ENCODE data around the gene ATP7B. TPM values are rescaled to one million over a fixed set of nuclear protein-coding genes. Genes with fewer than 3 reads are reported as not detected.

Gene ATP7B
- total RNA-seq, 1 donor from 2014 or later, result 59.4 TPM

DNA sequence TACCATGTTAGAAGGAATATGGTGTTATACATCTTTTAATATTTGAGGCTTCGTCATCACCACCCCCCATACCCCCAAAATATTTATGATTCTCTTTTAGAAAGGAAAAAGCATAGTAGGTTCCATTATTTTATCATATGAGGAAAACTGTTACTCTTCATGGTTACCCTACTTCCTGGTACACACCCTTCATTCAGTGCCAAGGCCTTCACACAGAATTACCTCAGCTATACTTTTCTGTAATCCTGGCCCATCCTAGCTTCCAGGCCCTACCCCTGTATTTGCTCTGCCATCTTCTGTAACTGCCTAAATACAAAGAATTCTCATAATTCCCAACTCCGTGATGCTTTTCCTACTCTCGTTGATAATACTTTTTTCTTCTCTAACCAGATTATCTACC lies 8.9 kb upstream of the ATP7B start:
- H3K9me3 Mint-ChIP-seq (ENCODE audit: low read depth), result peaks cover 4% of the 10 kb centered on the region
- no peaks in the 10 kb centered on the region for H3K27me3 Mint-ChIP-seq
- no peak for DNase-seq (ENCODE audit: low spot score, unreplicated experiment)
- no peak overlapping the region for H3K27ac Mint-ChIP-seq
- no peak overlapping the region for H3K4me3 Mint-ChIP-seq (ENCODE audit: low read depth)
- peaks cover 36% of the 10 kb centered on the region for H3K36me3 Mint-ChIP-seq (ENCODE audit: insufficient read depth)
- TF ChIP-seq, protein P1, sequence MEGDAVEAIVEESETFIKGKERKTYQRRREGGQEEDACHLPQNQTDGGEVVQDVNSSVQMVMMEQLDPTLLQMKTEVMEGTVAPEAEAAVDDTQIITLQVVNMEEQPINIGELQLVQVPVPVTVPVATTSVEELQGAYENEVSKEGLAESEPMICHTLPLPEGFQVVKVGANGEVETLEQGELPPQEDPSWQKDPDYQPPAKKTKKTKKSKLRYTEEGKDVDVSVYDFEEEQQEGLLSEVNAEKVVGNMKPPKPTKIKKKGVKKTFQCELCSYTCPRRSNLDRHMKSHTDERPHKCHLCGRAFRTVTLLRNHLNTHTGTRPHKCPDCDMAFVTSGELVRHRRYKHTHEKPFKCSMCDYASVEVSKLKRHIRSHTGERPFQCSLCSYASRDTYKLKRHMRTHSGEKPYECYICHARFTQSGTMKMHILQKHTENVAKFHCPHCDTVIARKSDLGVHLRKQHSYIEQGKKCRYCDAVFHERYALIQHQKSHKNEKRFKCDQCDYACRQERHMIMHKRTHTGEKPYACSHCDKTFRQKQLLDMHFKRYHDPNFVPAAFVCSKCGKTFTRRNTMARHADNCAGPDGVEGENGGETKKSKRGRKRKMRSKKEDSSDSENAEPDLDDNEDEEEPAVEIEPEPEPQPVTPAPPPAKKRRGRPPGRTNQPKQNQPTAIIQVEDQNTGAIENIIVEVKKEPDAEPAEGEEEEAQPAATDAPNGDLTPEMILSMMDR (IDR thresholded peaks at IDR 0.05; ENCODE audit: unreplicated experiment), result no peak
- H3K4me1 Mint-ChIP-seq (ENCODE audit: low read depth), result peaks cover 3% of the 10 kb centered on the region

GRCh38 chr13:52016296-52016695 lies 5.0 kb upstream of the ATP7B start:
- Mint-ChIP-seq H3K27me3 (no peaks in the 10 kb centered on the region), H3K9me3 (ENCODE audit: low read depth) (peaks cover 4% of the 10 kb centered on the region), H3K36me3 (ENCODE audit: insufficient read depth) (peaks cover 25% of the 10 kb centered on the region), H3K4me1 (ENCODE audit: low read depth) (peaks cover 4% of the 10 kb centered on the region), H3K27ac (no peak overlapping the region), H3K4me3 (ENCODE audit: low read depth) (no peak overlapping the region)
- no peak for DNase-seq (ENCODE audit: low spot score, unreplicated experiment)
- TF ChIP-seq, protein P1 (IDR thresholded peaks at IDR 0.05; ENCODE audit: unreplicated experiment), result no peak

- Mint-ChIP-seq H3K4me1 (ENCODE audit: low read depth) (peaks cover 30% of the 10 kb centered on the region), H3K27ac (peak overlapping the region; percentile 99), H3K27me3 (no peaks in the 10 kb centered on the region), H3K9me3 (ENCODE audit: low read depth) (peaks cover 4% of the 10 kb centered on the region), H3K4me3 (ENCODE audit: low read depth) (peak overlapping the region; percentile 100), H3K36me3 (ENCODE audit: insufficient read depth) (peaks cover 12% of the 10 kb centered on the region)
- DNase-seq (ENCODE audit: low spot score, unreplicated experiment), result no peak
- TF ChIP-seq, protein P1 (IDR thresholded peaks at IDR 0.05; ENCODE audit: unreplicated experiment), result no peak
These were observed 1.2 kb upstream of the ATP7B start for GRCh38 chr13:52012512-52012836.

- DNase-seq (ENCODE audit: low spot score, unreplicated experiment), result peak; percentile 100
- Mint-ChIP-seq H3K9me3 (ENCODE audit: low read depth) (peaks cover 4% of the 10 kb centered on the region), H3K4me1 (ENCODE audit: low read depth) (peaks cover 36% of the 10 kb centered on the region), H3K36me3 (ENCODE audit: insufficient read depth) (peaks cover 12% of the 10 kb centered on the region), H3K27ac (peak within 1 kb of the TSS; percentile 99), H3K4me3 (ENCODE audit: low read depth) (peak within 1 kb of the TSS; percentile 100), H3K27me3 (no peaks in the 10 kb centered on the region)
- TF ChIP-seq, protein P1 (IDR thresholded peaks at IDR 0.05; ENCODE audit: unreplicated experiment), result no peak
These were observed 622 bp upstream of the ATP7B start, which contains the start of gene ALG11 for GRCh38 chr13:52011632-52012511. Gene ALG11 (plus strand): TSS chr13:52012398. CDS start chr13:52012419, 21 bp downstream.

GRCh38 chr13:52009946-52010345 lies 1.3 kb downstream of the ATP7B start:
- H3K4me3 Mint-ChIP-seq (ENCODE audit: low read depth), result peak overlapping the region; percentile 100
- peak overlapping the region; percentile 26 for H3K27ac Mint-ChIP-seq

More at GRCh38 chr13:52009946-52010345, 1.3 kb downstream of the ATP7B start:
- H3K27me3 Mint-ChIP-seq, result no peaks in the 10 kb centered on the region
- H3K9me3 Mint-ChIP-seq (ENCODE audit: low read depth), result no peaks in the 10 kb centered on the region
- H3K4me1 Mint-ChIP-seq (ENCODE audit: low read depth), result peaks cover 54% of the 10 kb centered on the region
- peaks cover 12% of the 10 kb centered on the region for H3K36me3 Mint-ChIP-seq (ENCODE audit: insufficient read depth)
- DNase-seq (ENCODE audit: low spot score, unreplicated experiment), result no peak
- TF ChIP-seq, protein P1 (IDR thresholded peaks at IDR 0.05; ENCODE audit: unreplicated experiment), result no peak
